ENCODE results near the gene CCDC192. TPM values are rescaled to one million over a fixed set of nuclear protein-coding genes. Genes with fewer than 3 reads are reported as not detected.

The CCDC192 gene
- total and polyA plus RNA-seq, 2 experiments from 2014 or later: 0.40 TPM; not detected in 1

DNA sequence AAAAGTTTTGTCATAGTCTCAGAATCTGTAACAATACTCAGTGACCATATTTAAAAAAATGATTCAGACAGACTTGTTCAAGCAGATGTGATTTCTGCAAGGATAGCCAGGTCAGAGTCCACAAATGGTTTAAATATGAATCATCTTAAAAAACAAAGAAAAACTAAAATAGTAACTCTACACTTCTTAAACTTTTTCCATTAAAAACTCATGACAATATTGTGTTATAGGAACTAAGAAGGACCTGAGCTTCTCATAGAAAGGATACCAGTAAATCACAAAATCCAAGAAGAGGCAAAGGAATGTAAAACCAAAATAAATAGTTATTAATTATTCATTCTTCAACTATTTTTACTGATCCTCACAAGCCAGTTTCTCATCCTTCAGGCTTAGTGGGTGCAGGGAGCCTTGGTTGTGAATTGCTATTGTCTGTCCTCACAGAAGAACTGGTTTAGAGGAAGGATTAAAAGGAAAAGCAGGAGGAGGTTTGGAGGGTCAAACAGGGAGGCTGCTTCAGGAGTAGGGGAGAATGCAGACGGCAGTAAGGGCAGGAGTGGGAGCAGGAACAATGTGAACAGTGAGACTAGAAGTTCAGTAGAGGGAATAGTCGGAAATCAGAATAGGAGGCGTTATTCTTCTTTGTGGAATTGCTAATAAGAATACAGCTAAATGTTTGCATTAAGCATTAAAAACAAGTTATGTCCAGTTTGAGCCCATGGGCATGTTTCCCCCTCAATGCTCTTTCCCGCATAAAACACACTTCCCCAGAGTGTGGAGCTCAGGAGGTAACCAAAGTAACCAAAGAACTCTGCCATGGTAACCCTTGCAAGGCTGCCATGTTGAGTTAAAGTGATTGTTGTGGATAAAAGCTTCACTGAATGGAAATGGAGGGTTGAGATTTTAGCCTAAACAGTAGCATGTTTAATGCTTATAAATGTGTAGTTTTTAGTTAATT, 110.7 kb downstream of the CCDC192 start:
- H3K27me3 ChIP-seq (ENCODE audit: insufficient read depth): no peaks in the 10 kb centered on the region
- no peak overlapping the region for H3K4me3 Mint-ChIP-seq
- H3K9me2 ChIP-seq (ENCODE audit: insufficient read depth): peaks cover 7% of the 10 kb centered on the region
- H3K4me3 ChIP-seq: no peak overlapping the region
- no peaks in the 10 kb centered on the region for H3K9me3 Mint-ChIP-seq
- no peaks in the 10 kb centered on the region for H3K79me2 ChIP-seq (replicated peaks; ENCODE audit: insufficient read depth)
- H2AFZ ChIP-seq: no peak overlapping the region
- H4K20me1 ChIP-seq (replicated peaks; ENCODE audit: insufficient read depth): no peaks in the 10 kb centered on the region
- H3K36me3 Mint-ChIP-seq (ENCODE audit: low read depth): no peaks in the 10 kb centered on the region
- H3K36me3 ChIP-seq (ENCODE audit: insufficient read depth): no peaks in the 10 kb centered on the region
- TF ChIP-seq, protein P1, sequence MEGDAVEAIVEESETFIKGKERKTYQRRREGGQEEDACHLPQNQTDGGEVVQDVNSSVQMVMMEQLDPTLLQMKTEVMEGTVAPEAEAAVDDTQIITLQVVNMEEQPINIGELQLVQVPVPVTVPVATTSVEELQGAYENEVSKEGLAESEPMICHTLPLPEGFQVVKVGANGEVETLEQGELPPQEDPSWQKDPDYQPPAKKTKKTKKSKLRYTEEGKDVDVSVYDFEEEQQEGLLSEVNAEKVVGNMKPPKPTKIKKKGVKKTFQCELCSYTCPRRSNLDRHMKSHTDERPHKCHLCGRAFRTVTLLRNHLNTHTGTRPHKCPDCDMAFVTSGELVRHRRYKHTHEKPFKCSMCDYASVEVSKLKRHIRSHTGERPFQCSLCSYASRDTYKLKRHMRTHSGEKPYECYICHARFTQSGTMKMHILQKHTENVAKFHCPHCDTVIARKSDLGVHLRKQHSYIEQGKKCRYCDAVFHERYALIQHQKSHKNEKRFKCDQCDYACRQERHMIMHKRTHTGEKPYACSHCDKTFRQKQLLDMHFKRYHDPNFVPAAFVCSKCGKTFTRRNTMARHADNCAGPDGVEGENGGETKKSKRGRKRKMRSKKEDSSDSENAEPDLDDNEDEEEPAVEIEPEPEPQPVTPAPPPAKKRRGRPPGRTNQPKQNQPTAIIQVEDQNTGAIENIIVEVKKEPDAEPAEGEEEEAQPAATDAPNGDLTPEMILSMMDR (conservative IDR thresholded peaks at IDR 0.05; ENCODE audit: low read depth in 2 of 2): no peak
- TF ChIP-seq EZH2 (IDR thresholded peaks at IDR 0.05; ENCODE audit: low read depth, unreplicated experiment) (no peak), ZNF114 (CRISPR knock-in tag; IDR thresholded peaks at IDR 0.05) (no peak), POLR2AphosphoS5 (IDR thresholded peaks at IDR 0.05; ENCODE audit: low read depth) (no peak), EZH2phosphoT487 (IDR thresholded peaks at IDR 0.05; ENCODE audit: unreplicated experiment) (no peak), ZNF331 (CRISPR knock-in tag; IDR thresholded peaks at IDR 0.05; ENCODE audit: low read depth) (no peak), JUNB (IDR thresholded peaks at IDR 0.05; ENCODE audit: unreplicated experiment) (no peak), NANOG (IDR thresholded peaks at IDR 0.05; ENCODE audit: borderline replicate concordance) (no peak), STAT1 (IDR thresholded peaks at IDR 0.05; ENCODE audit: unreplicated experiment) (no peak), CREB1 (CRISPR knock-in tag; IDR thresholded peaks at IDR 0.05; ENCODE audit: low read depth) (no peak)
- TF ChIP-seq, protein P2, sequence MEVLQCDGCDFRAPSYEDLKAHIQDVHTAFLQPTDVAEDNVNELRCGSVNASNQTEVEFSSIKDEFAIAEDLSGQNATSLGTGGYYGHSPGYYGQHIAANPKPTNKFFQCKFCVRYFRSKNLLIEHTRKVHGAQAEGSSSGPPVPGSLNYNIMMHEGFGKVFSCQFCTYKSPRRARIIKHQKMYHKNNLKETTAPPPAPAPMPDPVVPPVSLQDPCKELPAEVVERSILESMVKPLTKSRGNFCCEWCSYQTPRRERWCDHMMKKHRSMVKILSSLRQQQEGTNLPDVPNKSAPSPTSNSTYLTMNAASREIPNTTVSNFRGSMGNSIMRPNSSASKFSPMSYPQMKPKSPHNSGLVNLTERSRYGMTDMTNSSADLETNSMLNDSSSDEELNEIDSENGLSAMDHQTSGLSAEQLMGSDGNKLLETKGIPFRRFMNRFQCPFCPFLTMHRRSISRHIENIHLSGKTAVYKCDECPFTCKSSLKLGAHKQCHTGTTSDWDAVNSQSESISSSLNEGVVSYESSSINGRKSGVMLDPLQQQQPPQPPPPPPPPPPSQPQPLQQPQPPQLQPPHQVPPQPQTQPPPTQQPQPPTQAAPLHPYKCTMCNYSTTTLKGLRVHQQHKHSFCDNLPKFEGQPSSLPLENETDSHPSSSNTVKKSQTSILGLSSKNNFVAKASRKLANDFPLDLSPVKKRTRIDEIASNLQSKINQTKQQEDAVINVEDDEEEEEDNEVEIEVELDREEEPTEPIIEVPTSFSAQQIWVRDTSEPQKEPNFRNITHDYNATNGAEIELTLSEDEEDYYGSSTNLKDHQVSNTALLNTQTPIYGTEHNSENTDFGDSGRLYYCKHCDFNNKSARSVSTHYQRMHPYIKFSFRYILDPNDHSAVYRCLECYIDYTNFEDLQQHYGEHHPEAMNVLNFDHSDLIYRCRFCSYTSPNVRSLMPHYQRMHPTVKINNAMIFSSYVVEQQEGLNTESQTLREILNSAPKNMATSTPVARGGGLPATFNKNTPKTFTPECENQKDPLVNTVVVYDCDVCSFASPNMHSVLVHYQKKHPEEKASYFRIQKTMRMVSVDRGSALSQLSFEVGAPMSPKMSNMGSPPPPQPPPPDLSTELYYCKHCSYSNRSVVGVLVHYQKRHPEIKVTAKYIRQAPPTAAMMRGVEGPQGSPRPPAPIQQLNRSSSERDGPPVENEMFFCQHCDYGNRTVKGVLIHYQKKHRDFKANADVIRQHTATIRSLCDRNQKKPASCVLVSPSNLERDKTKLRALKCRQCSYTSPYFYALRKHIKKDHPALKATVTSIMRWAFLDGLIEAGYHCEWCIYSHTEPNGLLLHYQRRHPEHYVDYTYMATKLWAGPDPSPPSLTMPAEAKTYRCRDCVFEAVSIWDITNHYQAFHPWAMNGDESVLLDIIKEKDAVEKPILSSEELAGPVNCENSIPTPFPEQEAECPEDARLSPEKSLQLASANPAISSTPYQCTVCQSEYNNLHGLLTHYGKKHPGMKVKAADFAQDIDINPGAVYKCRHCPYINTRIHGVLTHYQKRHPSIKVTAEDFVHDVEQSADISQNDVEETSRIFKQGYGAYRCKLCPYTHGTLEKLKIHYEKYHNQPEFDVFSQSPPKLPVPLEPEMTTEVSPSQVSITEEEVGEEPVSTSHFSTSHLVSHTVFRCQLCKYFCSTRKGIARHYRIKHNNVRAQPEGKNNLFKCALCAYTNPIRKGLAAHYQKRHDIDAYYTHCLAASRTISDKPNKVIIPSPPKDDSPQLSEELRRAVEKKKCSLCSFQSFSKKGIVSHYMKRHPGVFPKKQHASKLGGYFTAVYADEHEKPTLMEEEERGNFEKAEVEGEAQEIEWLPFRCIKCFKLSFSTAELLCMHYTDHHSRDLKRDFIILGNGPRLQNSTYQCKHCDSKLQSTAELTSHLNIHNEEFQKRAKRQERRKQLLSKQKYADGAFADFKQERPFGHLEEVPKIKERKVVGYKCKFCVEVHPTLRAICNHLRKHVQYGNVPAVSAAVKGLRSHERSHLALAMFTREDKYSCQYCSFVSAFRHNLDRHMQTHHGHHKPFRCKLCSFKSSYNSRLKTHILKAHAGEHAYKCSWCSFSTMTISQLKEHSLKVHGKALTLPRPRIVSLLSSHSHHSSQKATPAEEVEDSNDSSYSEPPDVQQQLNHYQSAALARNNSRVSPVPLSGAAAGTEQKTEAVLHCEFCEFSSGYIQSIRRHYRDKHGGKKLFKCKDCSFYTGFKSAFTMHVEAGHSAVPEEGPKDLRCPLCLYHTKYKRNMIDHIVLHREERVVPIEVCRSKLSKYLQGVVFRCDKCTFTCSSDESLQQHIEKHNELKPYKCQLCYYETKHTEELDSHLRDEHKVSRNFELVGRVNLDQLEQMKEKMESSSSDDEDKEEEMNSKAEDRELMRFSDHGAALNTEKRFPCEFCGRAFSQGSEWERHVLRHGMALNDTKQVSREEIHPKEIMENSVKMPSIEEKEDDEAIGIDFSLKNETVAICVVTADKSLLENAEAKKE (CRISPR knock-in tag; IDR thresholded peaks at IDR 0.05): no peak
- TF ChIP-seq, protein P3, sequence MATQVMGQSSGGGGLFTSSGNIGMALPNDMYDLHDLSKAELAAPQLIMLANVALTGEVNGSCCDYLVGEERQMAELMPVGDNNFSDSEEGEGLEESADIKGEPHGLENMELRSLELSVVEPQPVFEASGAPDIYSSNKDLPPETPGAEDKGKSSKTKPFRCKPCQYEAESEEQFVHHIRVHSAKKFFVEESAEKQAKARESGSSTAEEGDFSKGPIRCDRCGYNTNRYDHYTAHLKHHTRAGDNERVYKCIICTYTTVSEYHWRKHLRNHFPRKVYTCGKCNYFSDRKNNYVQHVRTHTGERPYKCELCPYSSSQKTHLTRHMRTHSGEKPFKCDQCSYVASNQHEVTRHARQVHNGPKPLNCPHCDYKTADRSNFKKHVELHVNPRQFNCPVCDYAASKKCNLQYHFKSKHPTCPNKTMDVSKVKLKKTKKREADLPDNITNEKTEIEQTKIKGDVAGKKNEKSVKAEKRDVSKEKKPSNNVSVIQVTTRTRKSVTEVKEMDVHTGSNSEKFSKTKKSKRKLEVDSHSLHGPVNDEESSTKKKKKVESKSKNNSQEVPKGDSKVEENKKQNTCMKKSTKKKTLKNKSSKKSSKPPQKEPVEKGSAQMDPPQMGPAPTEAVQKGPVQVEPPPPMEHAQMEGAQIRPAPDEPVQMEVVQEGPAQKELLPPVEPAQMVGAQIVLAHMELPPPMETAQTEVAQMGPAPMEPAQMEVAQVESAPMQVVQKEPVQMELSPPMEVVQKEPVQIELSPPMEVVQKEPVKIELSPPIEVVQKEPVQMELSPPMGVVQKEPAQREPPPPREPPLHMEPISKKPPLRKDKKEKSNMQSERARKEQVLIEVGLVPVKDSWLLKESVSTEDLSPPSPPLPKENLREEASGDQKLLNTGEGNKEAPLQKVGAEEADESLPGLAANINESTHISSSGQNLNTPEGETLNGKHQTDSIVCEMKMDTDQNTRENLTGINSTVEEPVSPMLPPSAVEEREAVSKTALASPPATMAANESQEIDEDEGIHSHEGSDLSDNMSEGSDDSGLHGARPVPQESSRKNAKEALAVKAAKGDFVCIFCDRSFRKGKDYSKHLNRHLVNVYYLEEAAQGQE (IDR thresholded peaks at IDR 0.05; ENCODE audit: unreplicated experiment): no peak
- TF ChIP-seq, protein P4, sequence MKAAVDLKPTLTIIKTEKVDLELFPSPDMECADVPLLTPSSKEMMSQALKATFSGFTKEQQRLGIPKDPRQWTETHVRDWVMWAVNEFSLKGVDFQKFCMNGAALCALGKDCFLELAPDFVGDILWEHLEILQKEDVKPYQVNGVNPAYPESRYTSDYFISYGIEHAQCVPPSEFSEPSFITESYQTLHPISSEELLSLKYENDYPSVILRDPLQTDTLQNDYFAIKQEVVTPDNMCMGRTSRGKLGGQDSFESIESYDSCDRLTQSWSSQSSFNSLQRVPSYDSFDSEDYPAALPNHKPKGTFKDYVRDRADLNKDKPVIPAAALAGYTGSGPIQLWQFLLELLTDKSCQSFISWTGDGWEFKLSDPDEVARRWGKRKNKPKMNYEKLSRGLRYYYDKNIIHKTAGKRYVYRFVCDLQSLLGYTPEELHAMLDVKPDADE (IDR thresholded peaks at IDR 0.05): no peak
- no peaks in the 10 kb centered on the region for H3F3A ChIP-seq (replicated peaks; ENCODE audit: low read depth)
- peaks cover 32% of the 10 kb centered on the region for H3K4me1 Mint-ChIP-seq
- no peak for DNase-seq (ENCODE audit: low spot score)
- H3K27ac Mint-ChIP-seq: no peak overlapping the region; the same call in 1 of the 2 replicates
- peak; percentile 45 for ATAC-seq
- H3K27ac ChIP-seq (ENCODE audit: low read depth): no peak overlapping the region
- H3K4me2 ChIP-seq: no peak overlapping the region
- H3K4me1 ChIP-seq (ENCODE audit: insufficient read depth): peaks cover 20% of the 10 kb centered on the region
- peaks cover 3% of the 10 kb centered on the region for H3K27me3 Mint-ChIP-seq (ENCODE audit: insufficient read depth, low read depth, poor library complexity)
